Small intestine (tissue), 7 donors: ENCODE results near the gene GCH1. TPM values are rescaled to one million over a fixed set of nuclear protein-coding genes. Genes with fewer than 3 reads are reported as not detected.

Experiments used
- DNase-seq, 2 donors: peaks; one replicate each; pipeline versions ENCODE4 v3.0.0 to v3.0.0-alpha.2; 2013
- FAIRE-seq: peaks from 2 replicates; lab custom pipeline; 2012; peaks lifted over from hg19 to GRCh38; lab: Jason Lieb, UNC
- H3K27ac ChIP-seq, 3 donors: one replicate each; pipeline ENCODE4 v1.5.1; 2013; ENCODE audit warnings: low read length in 2 of 3, mild to moderate bottlenecking in 2 of 3, control low read depth in 1 of 3, inconsistent platforms in 1 of 3, low read depth in 1 of 3, moderate library complexity in 1 of 3
- H3K27me3 ChIP-seq, 3 donors: one replicate each; pipeline ENCODE4 v1.6.1; 2013; ENCODE audit warnings: low read length in 3 of 3, inconsistent platforms in 1 of 3; ENCODE audit not compliant: control insufficient read depth in 3 of 3, insufficient read depth in 3 of 3
- H3K36me3 ChIP-seq, 3 donors: one replicate each; pipeline ENCODE4 v1.6.1; 2013; ENCODE audit warnings: low read length in 3 of 3, inconsistent platforms in 1 of 3, low read depth in 1 of 3, mild to moderate bottlenecking in 1 of 3, moderate library complexity in 1 of 3; ENCODE audit not compliant: control insufficient read depth in 3 of 3, insufficient read depth in 2 of 3
- H3K4me1 ChIP-seq, 3 donors: one replicate each; pipeline ENCODE4 v1.6.1; 2013; ENCODE audit warnings: low read length in 2 of 3, inconsistent platforms in 1 of 3, low read depth in 1 of 3, mild to moderate bottlenecking in 1 of 3, moderate library complexity in 1 of 3; ENCODE audit not compliant: control insufficient read depth in 3 of 3, insufficient read depth in 2 of 3
- H3K4me3 ChIP-seq, 3 donors: one replicate each; pipeline ENCODE4 v1.5.1; 2013; ENCODE audit warnings: low read length in 3 of 3, control low read depth in 1 of 3, inconsistent platforms in 1 of 3, low read depth in 1 of 3, mild to moderate bottlenecking in 1 of 3, moderate library complexity in 1 of 3
- H3K9me3 ChIP-seq, 2 donors: one replicate each; pipeline ENCODE4 v1.6.1; 2013; ENCODE audit warnings: low read depth in 1 of 2, low read length in 1 of 2; ENCODE audit not compliant: control insufficient read depth in 2 of 2, insufficient read depth in 1 of 2
- WGBS, 3 donors: extraction: QIAGEN DNeasy Blood & Tissue Kit; methylation state at CpG; one replicate each; pipeline ENCODE4 v1.1.7; 2013; 5-methylcytosine and 5-hydroxymethylcytosine counted together
- polyA plus RNA-seq, 4 donors: library from polyadenylated mRNA; stranded (reverse) in 3 of 4; unstranded in 1 of 4; fragments of 200-250 nt in 3 of 4; fragments of 120-200 nt in 1 of 4; gene quantifications; one replicate each; pipeline versions ENCODE4 v1.2.1 to v1.2.3, GENCODE V29; 2013
- donor health status: healthy with polysubstance abuse.
- donor health status: control.
- donor health status: control.
- donor health status: Bipolar disorder and iron deficiency.
- donor health status: healthy.

Gene GCH1
- polyA plus RNA-seq, 4 donors, result 15.0 to 47.4 (median 37.6) TPM

- Histone ChIP-seq H3K36me3 (peaks cover 0 to 5% (median 0%) of the 10 kb centered on the region in 3 donors), H3K4me3 (no peak overlapping the region), H3K9me3 (no peaks in the 10 kb centered on the region), H3K27me3 (no peaks in the 10 kb centered on the region), H3K27ac (no peak overlapping the region), H3K4me1 (no peaks in the 10 kb centered on the region)
- WGBS, 3 donors, result 83 to 93% (median 84%) methylated on average over 3 of the region's 3 CpGs
- no peak for FAIRE-seq
- no peak for DNase-seq
Measured at GRCh38 chr14:54852215-54852614, 50.4 kb downstream of the GCH1 start.

DNA sequence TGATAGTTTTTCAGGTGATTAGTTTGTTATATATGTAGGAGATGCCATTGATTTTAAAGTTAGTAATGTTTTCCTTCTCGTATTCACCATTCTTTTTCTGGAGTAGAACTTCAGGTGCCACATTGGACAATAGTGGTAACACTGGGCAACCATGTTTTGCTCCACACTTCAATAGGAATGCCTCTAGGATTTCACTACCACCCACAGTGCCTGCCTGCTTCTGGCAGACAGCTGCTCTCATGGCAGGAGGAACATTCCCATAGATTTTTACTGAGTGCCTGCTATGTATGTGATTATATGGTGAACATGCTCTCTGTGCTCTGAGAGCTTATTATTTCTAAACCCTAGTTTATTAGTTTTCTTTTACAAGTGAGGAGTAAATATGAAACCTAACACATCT, 53.7 kb downstream of the GCH1 start:
- peaks cover 0 to 4% (median 0%) of the 10 kb centered on the region in 3 donors for H3K36me3 ChIP-seq
- peaks cover 0 to 16% (median 0%) of the 10 kb centered on the region in 3 donors for H3K4me1 ChIP-seq
- H3K27me3 ChIP-seq, result no peaks in the 10 kb centered on the region
- no peak overlapping the region for H3K27ac ChIP-seq
- H3K4me3 ChIP-seq, result no peak overlapping the region
- WGBS, 3 donors, result 95 to 100% (median 97%) methylated on average over 1 of the region's 1 CpG
- no peaks in the 10 kb centered on the region for H3K9me3 ChIP-seq
- no peak for DNase-seq
- FAIRE-seq, result no peak

DNA sequence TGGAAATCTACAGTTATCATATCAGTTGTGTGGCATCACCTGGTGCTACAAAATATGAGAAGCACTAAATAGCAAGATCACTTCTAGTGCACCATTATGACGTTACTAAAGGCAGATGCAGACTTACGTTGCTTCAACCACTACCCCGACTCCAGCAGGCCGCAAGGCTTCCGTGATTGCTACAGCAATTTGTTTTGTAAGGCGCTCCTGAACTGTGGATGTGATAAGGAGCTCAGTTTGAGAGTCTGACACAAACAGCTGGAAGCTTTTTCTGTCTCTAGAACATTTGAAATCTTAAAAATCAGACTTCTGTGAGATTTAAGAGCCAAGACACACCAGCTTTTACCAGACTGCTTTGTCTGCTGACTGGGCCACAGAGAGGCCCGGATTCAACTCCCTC, 57.0 kb downstream of the GCH1 start:
- Histone ChIP-seq H3K9me3 (no peaks in the 10 kb centered on the region), H3K27me3 (no peaks in the 10 kb centered on the region), H3K27ac (peak overlapping the region in 1 of 3 donors; percentile 72), H3K36me3 (peaks cover 0 to 12% (median 0%) of the 10 kb centered on the region in 3 donors), H3K4me3 (no peak overlapping the region), H3K4me1 (peaks cover 0 to 22% (median 0%) of the 10 kb centered on the region in 3 donors)
- no peak for FAIRE-seq
- DNase-seq, result peak in 1 of 2 donors; percentile 39
- WGBS, 3 donors, result 90 to 95% (median 91%) methylated on average over 7 of the region's 7 CpGs

- Histone ChIP-seq H3K9me3 (no peaks in the 10 kb centered on the region), H3K4me1 (peaks cover 0 to 22% (median 0%) of the 10 kb centered on the region in 3 donors), H3K27ac (peak overlapping the region in 1 of 3 donors; percentile 72), H3K27me3 (no peaks in the 10 kb centered on the region), H3K4me3 (no peak overlapping the region), H3K36me3 (peaks cover 0 to 12% (median 5%) of the 10 kb centered on the region in 3 donors)
- 47 to 74% (median 61%) methylated on average over 2 of the region's 2 CpGs for WGBS, 3 donors
- FAIRE-seq (peak; percentile 5), DNase-seq (peak; percentile 88 to 89)
Measured at GRCh38 chr14:54844479-54844878, 58.1 kb downstream of the GCH1 start.

GRCh38 chr14:54840798-54841197, 61.8 kb downstream of the GCH1 start:
- FAIRE-seq (no peak), DNase-seq (no peak)
- Histone ChIP-seq H3K9me3 (no peaks in the 10 kb centered on the region), H3K4me3 (no peak overlapping the region), H3K27me3 (no peaks in the 10 kb centered on the region), H3K27ac (no peak overlapping the region), H3K4me1 (peaks cover 0 to 46% (median 2%) of the 10 kb centered on the region in 3 donors), H3K36me3 (peaks cover 0 to 10% (median 5%) of the 10 kb centered on the region in 3 donors)
- WGBS, 3 donors, result 93 to 100% (median 100%) methylated on average over 1 of the region's 1 CpG

DNA sequence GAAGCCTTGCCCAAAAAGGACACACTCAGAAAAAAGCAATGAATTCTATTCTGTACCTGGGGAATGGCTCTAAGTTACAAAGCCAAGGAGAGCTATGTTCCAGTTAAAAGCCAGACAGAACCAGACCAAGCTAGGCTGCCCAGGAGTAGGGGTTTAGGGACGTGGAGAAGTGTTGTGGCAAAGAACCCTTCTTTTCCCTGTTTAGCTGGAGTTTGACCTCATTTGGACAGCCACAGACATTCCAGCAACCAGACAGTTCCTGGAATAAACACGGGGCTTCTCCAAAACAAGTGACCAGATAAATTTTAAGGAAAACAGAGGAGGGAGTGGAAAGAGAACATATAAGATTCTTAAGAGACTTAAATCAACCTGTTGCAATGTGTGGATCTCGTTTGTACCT, 62.3 kb downstream of the GCH1 start:
- Histone ChIP-seq H3K27me3 (no peaks in the 10 kb centered on the region), H3K9me3 (no peaks in the 10 kb centered on the region), H3K4me1 (peaks cover 0 to 42% (median 2%) of the 10 kb centered on the region in 3 donors), H3K27ac (no peak overlapping the region), H3K4me3 (no peak overlapping the region), H3K36me3 (peaks cover 0 to 8% (median 5%) of the 10 kb centered on the region in 3 donors)
- FAIRE-seq (no peak), DNase-seq (no peak)
- WGBS, 3 donors, result 71 to 84% (median 81%) methylated on average over 3 of the region's 3 CpGs

GRCh38 chr14:54839701-54840119, 62.9 kb downstream of the GCH1 start:
- no peaks in the 10 kb centered on the region for H3K9me3 ChIP-seq
- H3K4me3 ChIP-seq, result no peak overlapping the region
- FAIRE-seq, result no peak
- peak overlapping the region in 1 of 3 donors; percentile 41 for H3K27ac ChIP-seq
- H3K27me3 ChIP-seq, result no peaks in the 10 kb centered on the region
- DNase-seq, result no peak
- H3K4me1 ChIP-seq, result peaks cover 0 to 37% (median 2%) of the 10 kb centered on the region in 3 donors
- H3K36me3 ChIP-seq, result peaks cover 0 to 8% (median 5%) of the 10 kb centered on the region in 3 donors
- 79 to 92% (median 91%) methylated on average over 3 of the region's 3 CpGs for WGBS, 3 donors

GRCh38 chr14:54838931-54839512, 63.6 kb downstream of the GCH1 start:
- no peaks in the 10 kb centered on the region for H3K27me3 ChIP-seq
- FAIRE-seq (no peak), DNase-seq (peak in 1 of 2 donors; percentile 21)
- H3K27ac ChIP-seq, result peak overlapping the region in 1 of 3 donors; percentile 41
- peaks cover 0 to 34% (median 2%) of the 10 kb centered on the region in 3 donors for H3K4me1 ChIP-seq
- 85 to 87% (median 85%) methylated on average over 10 of the region's 10 CpGs for WGBS, 3 donors
- H3K4me3 ChIP-seq, result no peak overlapping the region
- H3K36me3 ChIP-seq, result peaks cover 0 to 8% (median 5%) of the 10 kb centered on the region in 3 donors
- H3K9me3 ChIP-seq, result no peaks in the 10 kb centered on the region
